Neural progenitor cell (in vitro differentiated cells): Measurements from ENCODE around the gene CRB3.

Experiments used
- EZH2 ChIP-seq: fragments of 200-600 bp; sonication (generic); IDR thresholded peaks from 2 replicates; pipeline ENCODE4 v1.6.1; 2017; ENCODE audit warnings: antibody characterized with exemption, mild to moderate bottlenecking, moderate library complexity
- TF ChIP-seq, protein P1 (sequence below): fragments of 200-600 bp; sonication (generic); IDR thresholded peaks from 2 replicates; pipeline ENCODE4 v1.5.1; 2017; ENCODE audit warnings: antibody characterized with exemption, mild to moderate bottlenecking

DNA sequence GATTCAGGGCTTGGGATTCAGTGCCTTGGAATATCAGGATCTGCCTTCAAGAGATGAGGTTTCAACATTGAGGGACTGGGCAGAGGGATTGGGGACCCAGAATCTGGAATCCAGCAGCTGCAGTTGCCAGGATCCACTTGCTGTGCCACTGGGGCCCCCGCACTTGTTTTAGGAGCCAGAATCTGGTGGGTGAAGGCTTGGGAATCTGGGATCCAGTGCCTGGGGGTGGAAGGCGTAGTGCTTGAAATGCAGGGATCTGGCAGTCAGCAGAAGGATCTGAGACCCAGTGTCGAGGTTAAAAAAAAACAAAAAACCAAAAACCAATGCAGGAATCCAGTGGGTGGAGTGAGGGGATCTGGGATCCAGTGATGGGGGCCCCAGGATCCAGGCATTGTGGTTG is 23.2 kb upstream of the CRB3 start:
- no peak for TF ChIP-seq EZH2
- TF ChIP-seq, protein P1, sequence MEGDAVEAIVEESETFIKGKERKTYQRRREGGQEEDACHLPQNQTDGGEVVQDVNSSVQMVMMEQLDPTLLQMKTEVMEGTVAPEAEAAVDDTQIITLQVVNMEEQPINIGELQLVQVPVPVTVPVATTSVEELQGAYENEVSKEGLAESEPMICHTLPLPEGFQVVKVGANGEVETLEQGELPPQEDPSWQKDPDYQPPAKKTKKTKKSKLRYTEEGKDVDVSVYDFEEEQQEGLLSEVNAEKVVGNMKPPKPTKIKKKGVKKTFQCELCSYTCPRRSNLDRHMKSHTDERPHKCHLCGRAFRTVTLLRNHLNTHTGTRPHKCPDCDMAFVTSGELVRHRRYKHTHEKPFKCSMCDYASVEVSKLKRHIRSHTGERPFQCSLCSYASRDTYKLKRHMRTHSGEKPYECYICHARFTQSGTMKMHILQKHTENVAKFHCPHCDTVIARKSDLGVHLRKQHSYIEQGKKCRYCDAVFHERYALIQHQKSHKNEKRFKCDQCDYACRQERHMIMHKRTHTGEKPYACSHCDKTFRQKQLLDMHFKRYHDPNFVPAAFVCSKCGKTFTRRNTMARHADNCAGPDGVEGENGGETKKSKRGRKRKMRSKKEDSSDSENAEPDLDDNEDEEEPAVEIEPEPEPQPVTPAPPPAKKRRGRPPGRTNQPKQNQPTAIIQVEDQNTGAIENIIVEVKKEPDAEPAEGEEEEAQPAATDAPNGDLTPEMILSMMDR: no peak
